Parathyroid adenoma (tissue), 2 donors: ENCODE data around the gene FBXL20.
"Not testable (repeated sequence)": the region's sequence is repeated elsewhere in the genome, so short reads cannot be mapped to it uniquely, and the experiment has no call there.

Experiments used
- H2AFZ ChIP-seq: fragments of 300-600 bp; sonication (generic); one replicate; pipeline ENCODE4 v1.7.0; 2017; ENCODE audit warnings: antibody characterized with exemption, mild to moderate bottlenecking
- H3K27ac ChIP-seq: fragments of 300-600 bp; sonication (generic); one replicate; pipeline ENCODE4 v1.7.0; 2017
- H3K27me3 ChIP-seq: fragments of 300-600 bp; sonication (generic); one replicate; pipeline ENCODE4 v1.7.0; 2017; ENCODE audit warnings: low read length; ENCODE audit not compliant: control insufficient read depth, insufficient read depth
- H3K36me3 ChIP-seq: fragments of 300-600 bp; sonication (generic); one replicate; pipeline ENCODE4 v1.7.0; 2017; ENCODE audit warnings: low read length; ENCODE audit not compliant: control insufficient read depth, insufficient read depth
- H3K4me1 ChIP-seq: fragments of 300-600 bp; sonication (generic); one replicate; pipeline ENCODE4 v1.7.0; 2017; ENCODE audit warnings: control low read depth
- H3K4me2 ChIP-seq: fragments of 300-600 bp; sonication (generic); one replicate; pipeline ENCODE4 v1.7.0; 2017; ENCODE audit warnings: low read length
- H3K4me3 ChIP-seq: fragments of 300-600 bp; sonication (generic); one replicate; pipeline ENCODE4 v1.7.0; 2017; ENCODE audit warnings: low read depth, low read length
- H3K79me2 ChIP-seq: fragments of 300-600 bp; sonication (generic); one replicate; pipeline ENCODE4 v1.7.0; 2017; ENCODE audit warnings: control low read depth
- H3K9ac ChIP-seq: fragments of 300-600 bp; sonication (generic); one replicate; pipeline ENCODE4 v1.7.0; 2017; ENCODE audit warnings: mild to moderate bottlenecking
- H3K9me3 ChIP-seq: fragments of 300-600 bp; sonication (generic); one replicate; pipeline ENCODE4 v1.7.0; 2017; ENCODE audit warnings: low read length; ENCODE audit not compliant: control insufficient read depth
- CTCF ChIP-seq: fragments of 300-600 bp; sonication (generic); IDR thresholded peaks from one replicate; pipeline ENCODE4 v1.7.0; 2017; ENCODE audit warnings: antibody characterized with exemption, mild to moderate bottlenecking
- donor health status: primary hyperparathyroidism.

The FBXL20 gene

GRCh38 chr17:39252788-39253460 lies 148.5 kb downstream of the FBXL20 start:
- Histone ChIP-seq H3K79me2 (no peaks in the 10 kb centered on the region), H3K4me3 (no peak overlapping the region), H3K27ac (no peak overlapping the region), H3K4me2 (no peak overlapping the region), H3K36me3 (no peaks in the 10 kb centered on the region), H2AFZ (no peak overlapping the region), H3K9me3 (no peaks in the 10 kb centered on the region), H3K4me1 (peaks cover 6% of the 10 kb centered on the region), H3K27me3 (no peaks in the 10 kb centered on the region), H3K9ac (no peak overlapping the region)
- TF ChIP-seq CTCF = no peak

- no peak for TF ChIP-seq CTCF
- H2AFZ ChIP-seq = no peak overlapping the region
- no peak overlapping the region for H3K27ac ChIP-seq
- no peak overlapping the region for H3K4me3 ChIP-seq
- no peaks in the 10 kb centered on the region for H3K27me3 ChIP-seq
- no peak overlapping the region for H3K9ac ChIP-seq
- H3K4me1 ChIP-seq = peaks cover 6% of the 10 kb centered on the region
- H3K36me3 ChIP-seq = no peaks in the 10 kb centered on the region
- no peak overlapping the region for H3K4me2 ChIP-seq
- H3K79me2 ChIP-seq = no peaks in the 10 kb centered on the region
- no peaks in the 10 kb centered on the region for H3K9me3 ChIP-seq
Measured at GRCh38 chr17:39251997-39252396, 149.4 kb downstream of the FBXL20 start.

- H3K79me2 ChIP-seq, H3K4me1 ChIP-seq, H3K9me3 ChIP-seq, H3K4me3 ChIP-seq, H3K27me3 ChIP-seq, H3K9ac ChIP-seq, H3K27ac ChIP-seq, H2AFZ ChIP-seq, H3K4me2 ChIP-seq, H3K36me3 ChIP-seq: not testable (repeated sequence)
Measured at GRCh38 chr17:39250076-39250475, 151.3 kb downstream of the FBXL20 start.

GRCh38 chr17:39246274-39246673 lies 155.2 kb downstream of the FBXL20 start:
- Histone ChIP-seq H3K79me2 (no peaks in the 10 kb centered on the region), H3K4me2 (no peak overlapping the region), H2AFZ (no peak overlapping the region), H3K27me3 (no peaks in the 10 kb centered on the region), H3K27ac (no peak overlapping the region), H3K36me3 (no peaks in the 10 kb centered on the region), H3K9me3 (no peaks in the 10 kb centered on the region), H3K4me3 (no peak overlapping the region), H3K9ac (no peak overlapping the region), H3K4me1 (no peaks in the 10 kb centered on the region)
- no peak for TF ChIP-seq CTCF

GRCh38 chr17:39244600-39245570 lies 156.5 kb downstream of the FBXL20 start:
- TF ChIP-seq CTCF = peak; percentile 98
- H3K27ac ChIP-seq = no peak overlapping the region
- H3K79me2 ChIP-seq = no peaks in the 10 kb centered on the region

More at GRCh38 chr17:39244600-39245570, 156.5 kb downstream of the FBXL20 start:
- H3K9ac ChIP-seq = no peak overlapping the region
- H3K4me2 ChIP-seq = no peak overlapping the region
- H3K9me3 ChIP-seq = no peaks in the 10 kb centered on the region
- H3K4me3 ChIP-seq = no peak overlapping the region
- H3K36me3 ChIP-seq = no peaks in the 10 kb centered on the region
- H2AFZ ChIP-seq = no peak overlapping the region
- H3K27me3 ChIP-seq = no peaks in the 10 kb centered on the region
- H3K4me1 ChIP-seq = no peaks in the 10 kb centered on the region
